Glomerular visceral epithelial cell (primary cell): ENCODE results near the gene TRPM2.

Source experiments
- DNase-seq: peaks from one replicate; pipeline ENCODE4 v3.0.0-alpha.2; 2016; ENCODE audit errors: extremely low spot score

TRPM2 gene

DNA sequence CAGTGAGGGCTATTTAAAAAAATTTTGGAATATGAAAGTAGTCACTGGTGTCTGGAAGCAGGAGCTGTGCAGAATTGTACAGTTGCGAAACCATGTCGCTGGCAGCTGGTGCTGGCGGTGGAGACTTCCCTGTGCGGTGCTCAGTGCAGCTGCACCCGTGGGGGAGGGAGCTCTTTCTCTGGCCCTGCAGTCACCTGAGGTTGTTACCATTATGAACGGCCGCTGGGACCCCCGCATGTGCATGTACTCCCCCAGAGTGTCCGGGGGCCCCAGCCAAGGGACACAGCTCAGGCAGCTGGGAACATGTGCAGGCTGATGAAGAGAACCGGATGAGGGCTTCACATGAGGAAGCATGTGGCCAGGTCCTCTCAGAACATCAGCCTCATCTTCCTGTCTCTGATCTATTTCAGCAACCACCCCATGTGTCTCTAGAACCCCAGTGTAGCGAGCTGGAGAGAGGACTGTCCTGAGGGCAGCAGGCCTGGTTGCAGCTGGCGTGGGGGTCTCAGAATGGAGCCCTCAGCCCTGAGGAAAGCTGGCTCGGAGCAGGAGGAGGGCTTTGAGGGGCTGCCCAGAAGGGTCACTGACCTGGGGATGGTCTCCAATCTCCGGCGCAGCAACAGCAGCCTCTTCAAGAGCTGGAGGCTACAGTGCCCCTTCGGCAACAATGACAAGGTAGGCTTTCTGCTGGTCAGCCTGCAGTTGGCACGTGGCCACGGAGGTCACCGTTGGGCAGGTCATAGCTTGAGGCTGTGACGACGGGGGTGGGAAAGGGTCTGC, at the start of gene TRPM2:
Gene TRPM2, plus strand, starts transcription at position 431 of the 780 bp plus-strand sequence. Its CDS starts 80 bp downstream, at position 511.
- no peak for DNase-seq

DNA sequence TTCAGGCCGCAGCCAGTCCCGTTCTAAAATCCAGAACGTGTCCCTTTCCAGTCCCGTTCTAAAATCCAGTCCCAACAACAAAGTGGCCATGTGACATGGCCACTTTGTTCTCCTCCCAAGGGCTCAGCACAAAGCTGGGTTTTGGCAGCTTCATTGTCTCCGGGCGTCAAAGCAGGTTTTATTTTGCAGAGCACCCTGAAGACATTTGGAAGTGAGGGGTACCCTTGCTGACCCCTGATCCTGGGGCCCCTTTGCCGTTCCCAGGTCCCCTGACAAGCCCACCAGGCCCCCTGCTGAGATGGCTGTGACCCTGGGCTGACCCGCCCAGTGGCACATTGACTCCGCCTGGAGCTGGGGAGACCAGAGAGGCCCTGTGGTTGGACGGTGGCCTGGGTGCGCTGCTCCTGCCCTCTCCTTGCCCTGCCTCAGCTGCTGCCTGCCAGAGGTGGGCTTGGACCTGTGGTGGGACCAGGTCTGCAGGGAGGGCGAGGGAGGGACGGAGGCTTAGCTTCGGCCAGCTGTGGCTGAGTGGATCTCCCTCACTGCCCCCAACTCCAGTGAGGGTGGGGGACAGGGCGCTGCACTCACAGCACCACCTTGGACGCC, 49.3 kb upstream of the TRPM2 start:
- DNase-seq, result no peak

DNA sequence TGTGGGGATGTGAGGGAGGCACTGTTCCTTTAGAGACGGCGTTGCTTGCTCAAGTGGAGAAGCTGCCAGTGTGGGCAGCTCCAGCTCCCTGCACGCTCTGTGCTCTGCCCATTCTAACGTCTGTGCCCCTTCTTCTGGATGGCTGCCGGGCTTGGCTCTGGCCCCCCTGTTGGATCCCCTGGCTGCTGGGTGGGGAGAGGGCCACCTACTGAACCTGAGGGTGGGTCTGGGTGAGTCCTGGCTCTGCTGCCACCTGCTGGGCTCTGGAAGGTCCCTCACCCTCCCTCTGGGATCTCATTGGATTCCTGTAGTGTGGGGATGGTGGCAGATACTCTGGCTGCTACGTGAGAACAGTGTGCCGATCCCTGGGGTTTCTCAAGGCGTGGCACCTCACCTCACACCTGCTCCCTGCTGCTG, 48.5 kb upstream of the TRPM2 start:
- DNase-seq, result peak; percentile 49

DNA sequence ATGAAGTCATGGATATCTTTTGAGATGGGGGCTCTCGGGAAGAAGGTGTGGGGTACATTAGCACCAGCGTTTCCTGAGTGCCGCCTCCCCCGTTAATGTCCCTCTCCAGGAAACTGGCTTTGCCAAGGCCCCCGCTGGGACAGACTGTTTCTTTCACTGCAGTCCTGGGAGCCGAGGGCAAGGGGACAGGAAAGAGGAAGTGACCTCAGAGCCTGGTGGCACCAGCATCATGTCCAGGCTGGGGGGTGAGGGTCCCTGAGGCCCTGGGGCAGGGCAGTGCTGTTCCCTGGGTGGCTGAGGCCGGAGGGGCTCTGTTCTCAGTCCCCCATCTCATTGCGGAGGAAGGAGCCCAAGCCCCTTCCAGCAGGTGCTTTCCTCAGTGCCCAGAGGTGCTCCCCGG, 47.7 kb upstream of the TRPM2 start:
- DNase-seq, result no peak

DNA sequence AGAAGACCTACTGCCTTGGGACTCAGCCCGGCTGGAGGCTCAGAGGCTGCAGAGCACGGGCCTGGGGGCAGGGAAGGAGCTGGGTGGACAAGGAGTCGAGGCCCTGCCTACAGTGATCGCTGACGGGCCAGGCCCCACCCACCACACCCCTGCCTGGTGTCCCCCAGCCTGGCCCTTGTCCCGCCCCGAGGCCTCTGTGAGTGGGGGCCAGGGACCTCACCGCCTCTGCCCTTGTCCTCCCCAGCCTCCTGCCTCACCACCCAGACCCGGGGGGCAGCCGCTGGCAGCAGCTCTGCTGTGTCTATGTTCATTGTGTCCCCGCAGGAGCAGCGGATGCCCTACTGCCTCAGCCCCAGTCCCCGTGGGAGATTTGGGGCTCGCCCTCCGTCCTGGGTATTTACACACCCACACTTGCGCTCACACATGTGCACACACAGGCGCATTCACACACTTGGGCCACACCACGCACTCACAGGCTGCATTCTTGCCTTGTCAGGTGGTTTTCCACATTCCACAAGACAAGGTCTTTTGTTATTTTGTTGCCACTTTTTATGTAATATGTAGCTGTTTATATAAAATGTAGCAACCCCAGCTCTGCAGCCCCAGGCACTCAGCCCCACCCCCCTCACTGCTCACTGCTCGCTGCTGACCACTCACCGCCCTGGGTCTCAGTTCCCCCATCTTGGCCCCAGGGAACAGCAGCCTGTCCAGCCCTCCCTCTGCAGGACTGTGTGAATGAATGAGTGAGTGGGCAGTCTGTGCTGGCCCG, 46.3 kb upstream of the TRPM2 start:
- DNase-seq, result no peak

DNA sequence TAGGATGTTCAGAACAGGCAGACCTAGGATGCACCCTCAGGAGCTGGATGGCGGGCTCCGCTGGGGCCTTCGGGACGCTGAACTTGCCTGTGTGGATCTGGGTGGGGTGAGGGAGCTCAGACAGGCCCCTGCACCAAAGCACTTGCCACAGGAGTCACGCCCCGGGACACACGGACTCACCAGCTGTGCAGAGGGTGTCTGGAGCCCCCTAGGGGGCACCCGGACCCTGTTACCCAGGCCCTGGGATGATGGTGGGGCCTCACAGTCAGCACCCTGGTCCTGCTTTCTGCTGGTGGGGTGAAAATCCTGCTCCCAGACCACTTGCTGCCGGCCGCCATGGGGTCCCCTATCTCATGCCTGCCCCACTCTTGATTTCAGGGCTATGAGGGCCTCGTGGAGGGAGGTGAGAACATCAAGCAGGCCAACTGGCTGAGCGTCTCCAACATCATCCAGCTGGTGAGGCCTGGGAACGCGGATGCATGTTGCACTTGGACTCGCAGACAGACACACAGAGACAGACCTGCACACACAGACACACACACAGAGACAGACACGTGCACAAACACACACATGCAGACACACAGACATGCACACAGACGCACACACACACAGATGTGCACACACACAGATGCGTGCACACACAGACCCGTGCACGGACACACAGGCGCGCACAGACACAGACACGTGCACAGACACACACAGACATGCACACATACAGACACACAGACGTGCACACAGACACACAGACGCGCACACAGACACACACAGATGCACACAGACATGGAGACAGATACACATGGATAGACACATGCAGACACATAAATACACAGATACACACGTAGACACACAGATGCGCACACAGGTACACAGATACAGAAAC, 42.6 kb upstream of the TRPM2 start:
- DNase-seq, result no peak

DNA sequence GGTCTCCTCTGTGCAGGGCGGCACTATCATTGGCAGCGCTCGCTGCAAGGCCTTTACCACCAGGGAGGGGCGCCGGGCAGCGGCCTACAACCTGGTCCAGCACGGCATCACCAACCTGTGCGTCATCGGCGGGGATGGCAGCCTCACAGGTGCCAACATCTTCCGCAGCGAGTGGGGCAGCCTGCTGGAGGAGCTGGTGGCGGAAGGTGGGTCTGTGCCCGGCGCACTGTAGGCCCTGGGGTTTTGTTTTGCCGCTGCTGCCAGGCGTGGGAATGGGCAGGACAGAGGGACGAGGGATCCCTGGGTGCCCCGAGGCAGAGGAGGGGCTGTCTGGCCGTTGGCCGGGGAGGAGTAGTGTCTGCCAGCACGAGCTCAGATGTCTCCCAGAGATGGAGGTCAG, 41.3 kb upstream of the TRPM2 start:
- no peak for DNase-seq

DNA sequence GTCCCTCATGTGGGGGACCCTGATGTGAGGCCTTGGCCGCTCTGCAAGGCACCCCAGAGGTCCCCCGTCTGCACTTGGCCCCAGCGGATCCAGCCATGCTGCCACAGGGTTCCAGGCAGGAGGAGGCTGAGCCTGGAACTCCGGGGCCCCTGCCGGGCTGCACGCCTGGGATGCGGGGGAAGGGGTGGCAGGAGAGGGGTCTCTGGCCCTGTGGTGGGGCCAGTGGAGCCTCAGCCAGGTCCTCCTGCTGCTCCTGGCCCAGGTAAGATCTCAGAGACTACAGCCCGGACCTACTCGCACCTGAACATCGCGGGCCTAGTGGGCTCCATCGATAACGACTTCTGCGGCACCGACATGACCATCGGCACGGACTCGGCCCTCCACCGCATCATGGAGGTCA, 40.7 kb upstream of the TRPM2 start:
- DNase-seq, result no peak

DNA sequence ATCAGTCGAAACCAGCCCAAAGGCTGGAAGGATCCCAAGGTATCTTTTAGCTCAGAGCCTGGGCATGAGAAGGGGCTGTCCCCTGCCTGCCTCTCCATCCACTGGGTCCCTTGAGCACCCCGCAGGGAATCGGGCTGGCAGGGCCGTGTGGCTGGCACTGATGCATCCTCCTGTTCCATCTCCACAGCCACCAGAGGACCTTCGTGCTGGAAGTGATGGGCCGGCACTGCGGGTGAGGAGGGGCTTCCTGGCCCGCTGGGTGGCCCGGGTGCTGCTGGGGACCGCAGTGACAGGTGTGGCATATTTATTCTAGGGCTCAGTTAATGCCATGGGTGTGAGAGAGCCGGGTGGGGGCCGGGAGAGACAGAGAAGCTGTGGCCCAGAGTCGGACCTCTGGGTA, 40.0 kb upstream of the TRPM2 start:
- DNase-seq, result no peak

DNA sequence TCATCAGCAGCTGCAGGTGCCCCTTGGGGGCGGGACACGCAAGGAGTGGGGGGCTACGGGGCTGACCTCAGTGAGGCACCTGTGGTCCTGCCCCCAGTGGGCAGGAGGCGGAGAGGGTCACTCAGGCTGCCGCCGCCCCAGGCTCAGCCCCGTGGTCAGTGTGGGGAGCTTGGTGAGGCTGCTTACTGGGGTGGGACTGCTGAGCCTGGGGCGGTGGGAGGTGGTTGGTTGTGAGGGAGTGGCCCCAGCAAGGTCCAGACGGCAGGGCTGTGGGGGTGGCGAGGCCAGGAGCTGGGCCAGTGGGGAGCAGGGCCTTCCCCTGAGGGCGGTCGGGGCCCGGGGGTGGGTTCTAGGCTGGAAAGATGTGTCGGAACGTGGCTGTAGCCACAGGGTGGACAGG, 39.3 kb upstream of the TRPM2 start:
- no peak for DNase-seq

DNA sequence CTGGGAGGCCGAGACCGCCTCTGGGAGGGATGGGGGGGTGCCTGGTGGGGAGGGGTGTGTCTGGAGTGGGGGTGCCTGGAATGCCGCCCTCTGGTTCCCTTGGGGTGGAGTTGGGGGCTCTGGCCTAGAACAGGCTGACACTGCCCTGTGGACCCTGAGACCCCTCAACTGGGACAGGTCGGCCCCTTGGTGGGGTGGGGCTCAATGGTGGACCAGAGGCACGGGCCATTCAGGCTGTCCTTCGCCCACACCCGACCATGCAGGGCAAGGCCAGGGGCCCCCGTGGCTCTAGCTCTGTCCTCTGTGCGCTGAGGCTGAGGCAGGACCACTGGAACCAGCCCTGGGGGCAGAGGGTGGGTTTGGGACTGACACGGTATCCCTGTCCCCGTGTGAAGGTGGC, 38.9 kb upstream of the TRPM2 start:
- no peak for DNase-seq

DNA sequence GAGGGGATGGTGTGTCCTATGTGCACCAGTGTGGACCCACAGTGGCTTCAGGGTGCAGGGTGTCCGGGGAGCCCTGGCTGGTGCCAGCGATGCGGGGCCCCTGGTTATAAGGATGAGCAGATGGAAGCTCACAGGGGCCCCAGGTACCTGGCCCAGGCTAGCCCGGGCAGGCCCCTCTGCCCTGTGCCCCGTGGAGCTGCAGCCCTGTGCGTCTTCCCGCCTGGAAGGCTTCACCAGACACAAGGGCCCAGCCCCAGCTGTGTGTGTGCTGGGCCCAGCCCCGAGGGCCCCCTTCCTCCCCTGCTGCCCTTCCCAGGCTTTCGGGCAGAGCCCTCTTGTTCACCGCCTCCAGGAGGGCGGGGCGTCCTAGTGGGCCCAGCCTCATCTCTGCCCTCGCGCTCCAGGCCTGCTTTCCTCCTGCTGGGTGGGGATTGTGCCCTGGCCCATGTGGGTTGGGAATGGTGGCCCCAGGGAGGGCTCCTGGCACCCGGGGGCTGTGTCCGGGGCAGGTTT, 37.7 kb upstream of the TRPM2 start:
- no peak for DNase-seq

DNA sequence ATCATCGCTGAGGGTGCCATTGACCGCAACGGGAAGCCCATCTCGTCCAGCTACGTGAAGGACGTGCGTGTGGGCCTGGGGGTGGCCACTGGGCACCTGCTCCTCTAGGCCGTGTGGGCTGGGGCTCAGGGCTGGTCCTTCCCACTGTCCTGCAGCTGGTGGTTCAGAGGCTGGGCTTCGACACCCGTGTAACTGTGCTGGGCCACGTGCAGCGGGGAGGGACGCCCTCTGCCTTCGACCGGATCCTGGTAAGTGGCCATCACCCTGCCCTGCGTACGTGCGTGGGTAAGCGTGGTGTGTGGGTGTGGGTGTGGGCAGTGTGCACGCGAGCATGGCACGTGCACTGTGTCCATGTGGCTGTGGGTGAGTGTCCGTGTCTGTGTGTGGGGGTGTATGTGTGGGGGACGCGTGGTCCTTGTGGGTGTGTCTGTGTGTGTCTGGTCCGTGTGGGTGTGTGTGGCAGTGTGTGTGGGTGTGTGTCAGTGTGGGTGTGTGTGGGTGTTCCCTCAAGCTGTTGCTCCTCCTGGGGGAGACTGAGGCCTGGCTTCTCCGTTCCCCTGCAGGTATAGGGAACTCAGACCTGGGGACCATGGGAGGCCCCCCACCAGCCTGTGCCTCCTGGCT, 37.0 kb upstream of the TRPM2 start:
- no peak for DNase-seq

DNA sequence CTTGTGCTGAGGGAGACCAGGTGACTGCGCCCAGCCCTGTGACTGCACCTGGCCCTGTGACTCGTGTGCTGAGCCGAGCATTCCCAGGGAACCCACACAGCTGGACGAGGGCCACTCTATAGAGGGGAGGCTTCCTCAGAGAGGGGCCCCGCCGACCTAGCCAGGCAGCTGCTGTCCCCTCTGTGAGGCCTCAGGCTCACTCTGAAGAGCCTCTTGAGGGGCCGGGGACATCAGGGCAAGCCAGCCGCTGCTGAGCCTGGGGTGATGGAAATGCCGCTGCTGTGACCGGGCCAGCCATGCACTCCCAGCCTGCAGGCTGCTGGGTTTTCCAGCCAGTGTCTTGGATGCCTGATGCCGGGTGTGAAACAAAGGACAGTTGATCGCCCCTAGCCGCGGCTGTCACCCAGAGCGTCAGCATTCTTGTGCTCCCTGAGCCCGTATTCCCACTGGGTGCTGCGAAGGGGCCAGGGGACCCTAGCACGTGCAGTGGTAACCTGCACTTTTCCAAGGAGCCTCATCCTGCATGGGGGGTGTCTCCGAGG, 36.1 kb upstream of the TRPM2 start:
- no peak for DNase-seq

DNA sequence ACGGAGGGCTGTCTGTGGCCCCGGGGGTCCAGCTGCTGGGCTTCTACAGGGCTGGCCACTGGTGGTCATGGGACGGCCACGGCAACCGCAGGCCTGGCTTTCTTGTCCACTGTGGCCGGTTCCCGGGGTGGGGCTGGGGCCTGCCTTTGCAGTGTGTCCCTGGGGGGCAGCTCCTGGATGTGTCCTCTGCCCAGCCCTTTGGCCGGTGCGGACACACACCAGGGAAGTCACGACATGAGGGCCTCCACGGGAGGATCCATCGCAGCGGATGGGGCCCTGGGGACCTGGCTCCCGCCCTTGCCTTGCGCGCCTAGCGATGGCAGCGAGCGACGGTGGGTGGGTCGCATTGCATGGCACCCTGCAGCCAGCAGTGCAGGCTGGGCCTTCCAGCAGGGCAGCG, 35.5 kb upstream of the TRPM2 start:
- DNase-seq, result no peak

DNA sequence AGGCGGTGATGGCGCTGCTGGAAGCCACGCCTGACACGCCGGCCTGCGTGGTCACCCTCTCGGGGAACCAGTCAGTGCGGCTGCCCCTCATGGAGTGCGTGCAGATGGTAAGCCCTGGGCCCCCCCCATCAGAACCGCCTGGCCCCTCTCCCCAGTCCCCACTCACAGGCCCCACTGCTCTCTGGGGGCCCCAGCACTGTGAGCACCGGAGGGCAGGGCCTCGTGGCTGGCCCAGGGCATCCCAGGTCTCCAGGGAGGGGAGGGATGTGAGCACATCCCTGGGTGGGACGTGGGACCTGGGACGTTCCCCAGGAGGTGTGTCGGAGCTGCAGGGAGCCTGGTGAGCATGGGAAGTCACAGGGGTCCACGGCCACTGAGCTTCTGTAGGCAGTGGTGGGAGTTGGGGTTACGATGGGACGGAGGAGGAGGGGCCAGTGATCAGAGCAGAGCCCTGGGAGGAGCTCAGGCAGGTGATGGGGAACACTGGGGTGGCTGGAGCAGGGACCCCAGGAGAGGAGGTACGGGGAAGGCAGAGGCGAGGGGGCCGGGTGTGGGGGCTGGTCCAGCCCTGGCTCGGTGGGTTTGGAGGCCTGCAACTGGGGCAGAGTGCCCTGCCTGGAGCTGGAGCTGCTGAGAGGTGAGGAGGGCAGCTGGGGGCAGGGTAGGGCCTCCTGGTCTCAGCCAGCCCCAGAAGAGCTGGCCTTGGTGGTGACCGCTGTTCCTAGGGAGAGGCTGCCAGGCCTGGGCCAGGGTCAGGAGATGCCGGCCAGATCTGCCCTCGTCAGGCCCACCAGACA, 34.7 kb upstream of the TRPM2 start:
- no peak for DNase-seq

DNA sequence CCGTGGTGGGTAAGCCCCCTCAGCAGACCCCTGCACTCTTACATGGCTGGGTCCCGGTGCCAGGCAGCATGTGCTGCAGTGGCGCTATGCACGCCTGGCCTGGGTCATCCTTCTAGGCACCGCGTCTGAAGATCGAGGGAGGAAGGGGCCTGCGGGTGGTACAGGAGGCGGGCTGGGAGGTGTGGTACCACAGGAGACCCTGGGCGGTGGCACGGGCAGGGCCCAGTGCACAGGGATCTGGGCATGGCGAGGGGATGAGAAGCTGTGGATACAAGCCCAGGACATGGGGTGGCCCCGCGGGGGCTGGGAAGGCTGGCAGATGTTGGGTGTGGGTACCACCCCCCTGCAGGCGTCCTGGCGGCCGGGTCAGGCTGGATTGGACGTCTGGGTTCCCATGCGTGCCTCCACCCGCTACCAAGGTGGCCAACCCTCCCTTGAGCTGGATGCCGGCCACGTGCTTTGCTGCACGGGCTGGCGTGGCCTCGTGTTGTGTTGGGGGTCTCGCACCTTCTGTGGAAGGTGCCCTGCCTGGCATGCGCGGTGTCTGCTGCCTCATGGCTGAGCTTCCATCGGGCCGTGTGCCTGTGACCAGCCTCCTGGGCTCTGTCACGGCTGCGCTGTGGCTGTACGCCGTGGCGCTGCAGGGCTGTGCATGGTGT, 33.9 kb upstream of the TRPM2 start:
- DNase-seq, result no peak

DNA sequence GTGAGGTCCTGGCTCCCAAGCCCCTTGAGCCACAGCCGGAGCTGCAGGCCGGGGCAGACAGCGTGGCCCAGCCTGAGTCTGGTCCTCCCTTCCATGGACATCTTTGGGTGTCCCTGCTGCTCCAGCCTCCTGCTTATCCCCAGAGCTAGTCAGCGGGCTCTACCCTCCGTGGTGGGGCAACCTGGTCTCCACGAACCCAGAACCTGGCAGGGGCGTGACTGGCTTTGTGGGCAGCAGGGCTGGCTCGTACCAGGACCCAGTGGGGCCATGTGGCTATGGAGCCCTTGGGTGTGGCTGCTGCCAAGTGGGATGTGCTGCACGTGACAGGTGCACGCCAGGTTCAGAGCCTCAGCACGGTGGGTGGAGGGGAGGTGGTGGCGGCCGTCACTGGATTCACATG, 32.6 kb upstream of the TRPM2 start:
- no peak for DNase-seq

DNA sequence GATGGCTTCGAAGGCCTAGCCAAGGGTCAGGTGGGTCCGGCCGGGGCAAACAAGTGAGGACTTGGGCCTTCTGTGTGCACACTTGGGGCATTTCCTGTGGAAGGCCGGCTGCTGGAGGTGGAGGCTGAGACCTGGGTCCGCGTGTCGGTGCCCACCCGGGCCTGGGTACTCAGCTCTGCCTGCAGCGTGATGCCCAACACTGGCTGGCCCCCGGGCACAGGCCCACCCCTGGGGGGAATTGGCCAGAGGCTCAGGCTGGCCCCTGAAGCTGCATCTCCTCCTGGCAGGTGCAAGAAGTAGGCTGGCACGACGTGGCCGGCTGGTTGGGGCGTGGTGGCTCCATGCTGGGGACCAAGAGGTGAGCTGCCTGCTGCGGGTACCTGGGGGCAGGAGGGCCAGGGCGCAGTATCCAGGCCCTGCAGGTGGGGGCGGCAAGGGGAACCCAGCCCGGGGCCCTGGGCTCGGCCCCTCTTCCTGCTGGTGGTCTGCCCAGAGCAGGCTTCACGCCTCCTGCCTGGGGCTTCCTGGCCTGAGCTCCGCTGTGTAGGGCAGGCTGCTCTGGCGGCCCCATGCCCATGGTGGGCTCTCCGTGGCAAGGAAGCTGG, 31.5 kb upstream of the TRPM2 start:
- no peak for DNase-seq
